PC-3 (cell line): ENCODE results near the gene GDF11.

Experiments
- EZH2phosphoT487 ChIP-seq: fragments of 300-600 bp; sonication (generic); IDR thresholded peaks from 2 replicates; pipeline ENCODE4 v1.6.1; 2018; ENCODE audit warnings: mild to moderate bottlenecking, antibody characterized with exemption, low read length, borderline replicate concordance
- TF ChIP-seq, protein P1 (sequence below): fragments of 300-600 bp; sonication (generic); conservative IDR thresholded peaks from 2 replicates; pipeline ENCODE4 v1.5.1; 2017; ENCODE audit warnings: antibody characterized with exemption, low read depth, mild to moderate bottlenecking, low read length

DNA sequence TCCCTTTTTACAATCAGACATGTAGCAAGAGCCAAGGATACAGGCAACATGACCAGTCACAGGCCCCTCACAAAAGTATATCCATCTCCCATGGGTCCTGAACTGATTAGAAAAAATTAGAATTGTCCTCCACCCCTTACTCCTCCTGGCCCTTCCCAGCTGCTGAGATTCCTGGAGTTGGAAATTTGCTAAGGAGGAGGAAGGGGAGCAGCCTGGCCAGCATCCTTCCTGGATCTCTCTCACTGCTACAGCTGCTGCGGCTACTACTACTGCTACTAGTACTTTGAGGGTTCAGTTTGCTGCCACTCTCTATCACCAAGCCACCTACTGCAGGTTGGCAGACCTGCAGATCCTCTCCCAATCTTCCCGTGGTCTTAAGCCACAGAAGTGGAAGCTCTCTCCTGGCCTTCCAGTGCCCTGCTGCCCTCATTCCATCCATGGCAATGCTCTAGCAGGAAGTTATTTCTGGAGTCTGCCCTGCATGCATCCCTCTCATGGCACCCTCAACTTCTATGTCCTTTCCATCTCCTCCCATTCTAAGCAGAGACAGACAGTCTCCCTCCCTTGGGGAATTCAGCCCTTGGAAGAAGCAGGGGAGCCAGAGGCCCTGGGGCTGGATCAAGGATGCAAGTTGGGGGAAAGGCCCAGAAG lies 36.2 kb upstream of the GDF11 start:
- no peak for TF ChIP-seq EZH2phosphoT487
- TF ChIP-seq, protein P1, sequence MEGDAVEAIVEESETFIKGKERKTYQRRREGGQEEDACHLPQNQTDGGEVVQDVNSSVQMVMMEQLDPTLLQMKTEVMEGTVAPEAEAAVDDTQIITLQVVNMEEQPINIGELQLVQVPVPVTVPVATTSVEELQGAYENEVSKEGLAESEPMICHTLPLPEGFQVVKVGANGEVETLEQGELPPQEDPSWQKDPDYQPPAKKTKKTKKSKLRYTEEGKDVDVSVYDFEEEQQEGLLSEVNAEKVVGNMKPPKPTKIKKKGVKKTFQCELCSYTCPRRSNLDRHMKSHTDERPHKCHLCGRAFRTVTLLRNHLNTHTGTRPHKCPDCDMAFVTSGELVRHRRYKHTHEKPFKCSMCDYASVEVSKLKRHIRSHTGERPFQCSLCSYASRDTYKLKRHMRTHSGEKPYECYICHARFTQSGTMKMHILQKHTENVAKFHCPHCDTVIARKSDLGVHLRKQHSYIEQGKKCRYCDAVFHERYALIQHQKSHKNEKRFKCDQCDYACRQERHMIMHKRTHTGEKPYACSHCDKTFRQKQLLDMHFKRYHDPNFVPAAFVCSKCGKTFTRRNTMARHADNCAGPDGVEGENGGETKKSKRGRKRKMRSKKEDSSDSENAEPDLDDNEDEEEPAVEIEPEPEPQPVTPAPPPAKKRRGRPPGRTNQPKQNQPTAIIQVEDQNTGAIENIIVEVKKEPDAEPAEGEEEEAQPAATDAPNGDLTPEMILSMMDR = no peak
